Neural crest cell (in vitro differentiated cells): Measurements from ENCODE around the gene CNTN5. TPM values are rescaled to one million over a fixed set of nuclear protein-coding genes. Genes with fewer than 3 reads are reported as not detected.

Experiments used
- DNase-seq: peaks from one replicate; pipeline ENCODE4 v3.0.0; 2021; ENCODE audit warnings: low read depth, mixed read lengths, low spot score
- H3K27ac Mint-ChIP-seq: one replicate; pipeline ENCODE4 v1.8.0; 2021; ENCODE audit warnings: mild to moderate bottlenecking, mixed read lengths; ENCODE audit not compliant: unreplicated experiment
- H3K27me3 Mint-ChIP-seq: 2 replicates; pipeline ENCODE4 v1.8.0; 2021; ENCODE audit warnings: low read depth, mild to moderate bottlenecking, mixed read lengths
- H3K36me3 Mint-ChIP-seq: 2 replicates; pipeline ENCODE4 v1.8.0; 2021; ENCODE audit warnings: low read depth, mild to moderate bottlenecking, mixed read lengths
- H3K4me1 Mint-ChIP-seq: 2 replicates; pipeline ENCODE4 v1.8.0; 2021; ENCODE audit warnings: mixed read lengths
- H3K4me3 Mint-ChIP-seq: one replicate; pipeline ENCODE4 v1.8.0; 2021; ENCODE audit warnings: mild to moderate bottlenecking, mixed read lengths
- H3K9me3 Mint-ChIP-seq: 2 replicates; pipeline ENCODE4 v1.8.0; 2021; ENCODE audit warnings: mixed read lengths
- total RNA-seq: library from RNA; stranded (reverse); gene quantifications from 2 replicates; pipeline ENCODE4 v1.2.1, GENCODE V29; 2021
- TF ChIP-seq, protein P1 (sequence below): fragments of 200-600 bp; sonication (generic); conservative IDR thresholded peaks from 2 replicates; pipeline ENCODE4 v1.5.0; 2021; ENCODE audit warnings: antibody characterized with exemption, mild to moderate bottlenecking

The CNTN5 gene
- total RNA-seq, 1 donor from 2014 or later: not detected

DNA sequence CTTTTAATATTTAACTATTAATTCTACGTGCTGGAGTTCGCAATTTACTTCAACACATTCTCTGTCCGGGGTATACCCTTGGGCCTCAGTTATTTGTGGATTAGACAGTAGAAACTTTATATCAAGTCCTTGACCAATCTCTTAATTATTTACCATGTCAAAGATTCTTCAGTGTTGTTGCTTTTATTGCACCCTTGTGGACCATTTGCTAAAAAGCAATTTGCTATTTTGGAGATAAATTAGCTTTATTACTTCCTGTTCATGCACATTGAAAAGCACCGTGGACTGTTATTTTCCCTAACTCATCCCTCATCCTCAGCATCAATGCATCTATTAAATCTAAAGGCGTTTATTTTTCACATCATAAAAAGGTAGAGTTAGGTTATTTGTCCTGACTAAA is 609.9 kb downstream of the CNTN5 start:
- TF ChIP-seq, protein P1, sequence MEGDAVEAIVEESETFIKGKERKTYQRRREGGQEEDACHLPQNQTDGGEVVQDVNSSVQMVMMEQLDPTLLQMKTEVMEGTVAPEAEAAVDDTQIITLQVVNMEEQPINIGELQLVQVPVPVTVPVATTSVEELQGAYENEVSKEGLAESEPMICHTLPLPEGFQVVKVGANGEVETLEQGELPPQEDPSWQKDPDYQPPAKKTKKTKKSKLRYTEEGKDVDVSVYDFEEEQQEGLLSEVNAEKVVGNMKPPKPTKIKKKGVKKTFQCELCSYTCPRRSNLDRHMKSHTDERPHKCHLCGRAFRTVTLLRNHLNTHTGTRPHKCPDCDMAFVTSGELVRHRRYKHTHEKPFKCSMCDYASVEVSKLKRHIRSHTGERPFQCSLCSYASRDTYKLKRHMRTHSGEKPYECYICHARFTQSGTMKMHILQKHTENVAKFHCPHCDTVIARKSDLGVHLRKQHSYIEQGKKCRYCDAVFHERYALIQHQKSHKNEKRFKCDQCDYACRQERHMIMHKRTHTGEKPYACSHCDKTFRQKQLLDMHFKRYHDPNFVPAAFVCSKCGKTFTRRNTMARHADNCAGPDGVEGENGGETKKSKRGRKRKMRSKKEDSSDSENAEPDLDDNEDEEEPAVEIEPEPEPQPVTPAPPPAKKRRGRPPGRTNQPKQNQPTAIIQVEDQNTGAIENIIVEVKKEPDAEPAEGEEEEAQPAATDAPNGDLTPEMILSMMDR: no peak
- H3K27me3 Mint-ChIP-seq: no peaks in the 10 kb centered on the region
- H3K9me3 Mint-ChIP-seq: no peaks in the 10 kb centered on the region
- no peaks in the 10 kb centered on the region for H3K36me3 Mint-ChIP-seq
- DNase-seq: no peak
- H3K4me1 Mint-ChIP-seq: no peaks in the 10 kb centered on the region
- no peak overlapping the region for H3K27ac Mint-ChIP-seq
- no peak overlapping the region for H3K4me3 Mint-ChIP-seq

DNA sequence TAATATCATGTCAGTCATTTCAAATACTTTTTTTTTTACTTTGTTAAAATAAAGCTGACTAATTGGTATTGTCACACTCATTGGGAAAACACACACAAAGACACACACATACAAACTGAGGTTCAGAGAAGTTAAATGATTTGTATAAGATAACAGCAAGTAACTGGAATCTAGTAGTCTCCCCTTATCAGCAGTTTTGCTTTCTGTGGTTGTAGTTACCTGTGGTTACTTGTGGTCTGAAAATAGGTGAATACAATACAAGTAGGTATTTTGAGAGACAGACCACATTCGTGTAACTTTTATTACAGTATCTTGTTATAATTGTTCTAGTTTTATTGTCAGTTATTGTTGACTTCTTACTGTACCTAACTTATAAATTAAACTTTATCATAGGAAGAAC is 610.9 kb downstream of the CNTN5 start:
- Mint-ChIP-seq H3K4me3 (no peak overlapping the region), H3K27ac (no peak overlapping the region), H3K36me3 (no peaks in the 10 kb centered on the region), H3K27me3 (no peaks in the 10 kb centered on the region), H3K9me3 (no peaks in the 10 kb centered on the region), H3K4me1 (no peaks in the 10 kb centered on the region)
- TF ChIP-seq, protein P1: no peak
- no peak for DNase-seq

DNA sequence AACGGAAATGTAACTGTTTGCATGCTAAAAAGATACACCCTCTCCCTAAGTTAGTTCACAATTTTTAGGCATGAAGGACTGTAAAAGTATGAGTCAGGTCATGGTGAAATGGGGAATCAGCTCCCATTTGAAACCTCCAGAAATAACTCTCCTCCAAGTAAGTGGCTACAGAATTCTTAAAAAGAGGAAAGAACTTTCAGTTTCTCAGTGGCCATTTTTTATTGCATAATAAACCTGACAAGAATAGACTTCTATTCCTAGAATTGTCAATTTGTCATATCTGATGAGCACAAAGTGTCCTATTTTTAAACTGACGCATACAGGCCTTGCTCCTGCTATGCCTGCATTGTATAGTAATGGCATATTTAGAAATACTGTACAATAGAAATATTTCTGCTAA is 612.2 kb downstream of the CNTN5 start:
- Mint-ChIP-seq H3K36me3 (no peaks in the 10 kb centered on the region), H3K4me3 (no peak overlapping the region), H3K27ac (no peak overlapping the region), H3K27me3 (no peaks in the 10 kb centered on the region), H3K9me3 (no peaks in the 10 kb centered on the region), H3K4me1 (no peaks in the 10 kb centered on the region)
- TF ChIP-seq, protein P1: no peak
- no peak for DNase-seq

DNA sequence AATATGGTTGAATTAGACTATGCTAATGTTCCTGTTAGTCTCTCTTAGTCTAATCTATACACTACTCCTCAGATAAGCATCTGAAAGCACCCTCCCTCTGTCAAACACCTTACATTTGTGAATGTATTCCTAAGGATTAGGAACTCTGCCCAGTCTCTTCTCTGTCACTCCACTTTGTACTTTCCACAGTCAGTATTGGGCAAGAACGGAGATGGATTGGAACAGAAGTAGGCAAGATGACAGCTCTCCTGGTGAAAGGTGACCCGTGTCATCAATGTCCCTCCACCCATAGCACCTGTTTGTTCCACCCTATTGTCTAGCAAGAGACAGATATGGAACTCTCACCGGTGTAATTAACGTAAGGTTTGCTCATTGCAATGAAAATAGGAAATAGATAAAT is 613.8 kb downstream of the CNTN5 start:
- Mint-ChIP-seq H3K4me1 (no peaks in the 10 kb centered on the region), H3K36me3 (no peaks in the 10 kb centered on the region), H3K4me3 (no peak overlapping the region), H3K9me3 (no peaks in the 10 kb centered on the region), H3K27me3 (no peaks in the 10 kb centered on the region), H3K27ac (no peak overlapping the region)
- DNase-seq: no peak
- TF ChIP-seq, protein P1: no peak

DNA sequence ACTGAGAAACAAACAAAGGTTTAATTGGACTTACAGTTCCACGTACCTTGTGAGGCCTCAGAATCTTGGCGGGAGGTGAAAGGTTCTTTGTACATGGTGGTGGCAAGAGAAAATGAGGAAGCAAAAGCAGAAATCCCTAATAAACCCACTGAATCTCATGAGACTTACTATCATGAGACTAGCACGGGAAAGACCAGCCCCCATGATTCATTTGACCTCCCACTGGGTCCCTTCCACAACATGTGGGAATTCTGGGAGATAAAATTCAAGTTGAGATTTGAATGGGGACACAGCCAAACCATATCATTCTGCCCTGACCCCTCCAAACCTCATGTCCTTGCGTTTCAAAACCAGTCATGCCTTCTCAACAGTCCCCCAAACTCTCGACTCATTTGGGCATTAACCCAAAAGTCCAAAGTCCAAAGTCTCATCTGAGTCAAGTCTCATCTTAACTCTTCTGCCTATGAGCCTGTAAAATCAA is 617.4 kb downstream of the CNTN5 start:
- no peak overlapping the region for H3K27ac Mint-ChIP-seq
- TF ChIP-seq, protein P1: no peak
- H3K36me3 Mint-ChIP-seq: no peaks in the 10 kb centered on the region

DNA sequence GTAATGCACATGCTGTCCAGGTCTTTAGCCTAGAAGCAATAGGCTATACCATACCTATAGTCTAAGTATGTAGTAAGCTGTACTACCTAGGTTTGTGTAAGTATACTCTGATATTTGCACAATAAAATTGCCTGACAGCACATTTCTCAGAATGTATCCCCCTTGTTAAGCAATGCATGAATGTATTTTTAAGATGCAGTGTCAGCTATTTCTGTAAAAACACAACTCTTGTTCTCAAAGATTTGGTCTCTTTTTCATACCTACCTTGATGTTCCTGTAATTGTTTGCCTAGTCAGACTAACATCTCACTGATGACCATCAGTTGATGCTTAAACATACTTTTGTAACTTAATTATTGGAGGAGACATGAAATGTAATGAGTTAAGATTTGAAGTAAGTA is 619.9 kb downstream of the CNTN5 start:
- no peak for DNase-seq
- Mint-ChIP-seq H3K4me1 (no peaks in the 10 kb centered on the region), H3K36me3 (no peaks in the 10 kb centered on the region), H3K27me3 (no peaks in the 10 kb centered on the region), H3K4me3 (no peak overlapping the region), H3K9me3 (peaks cover 4% of the 10 kb centered on the region), H3K27ac (no peak overlapping the region)
- TF ChIP-seq, protein P1: no peak

More for the DNA sequence above, 617.4 kb downstream of the CNTN5 start:
- H3K4me1 Mint-ChIP-seq: no peaks in the 10 kb centered on the region
- no peaks in the 10 kb centered on the region for H3K27me3 Mint-ChIP-seq
- H3K4me3 Mint-ChIP-seq: no peak overlapping the region
- no peak for DNase-seq
- peaks cover 4% of the 10 kb centered on the region for H3K9me3 Mint-ChIP-seq
